ENCODE measurements around the gene CDC14A. TPM values are rescaled to one million over a fixed set of nuclear protein-coding genes. Genes with fewer than 3 reads are reported as not detected.

CDC14A gene
- total RNA-seq, 1 donor from 2014 or later: 6.3 TPM

- Mint-ChIP-seq H3K36me3 (ENCODE audit: low read depth, unreplicated experiment) (peaks cover 3% of the 10 kb centered on the region), H3K4me1 (ENCODE audit: low read depth, unreplicated experiment) (no peaks in the 10 kb centered on the region), H3K27ac (ENCODE audit: unreplicated experiment) (no peak overlapping the region), H3K4me3 (ENCODE audit: unreplicated experiment) (no peak overlapping the region), H3K27me3 (ENCODE audit: low read depth, unreplicated experiment) (no peaks in the 10 kb centered on the region), H3K9me3 (ENCODE audit: unreplicated experiment) (peaks cover 2% of the 10 kb centered on the region)
- DNase-seq (ENCODE audit: low read depth) (no peak), FAIRE-seq (no peak)
- TF ChIP-seq CTCF (IDR thresholded peaks at IDR 0.05; ENCODE audit: insufficient read depth, low read depth, low read length) (no peak), EZH2 (IDR thresholded peaks at IDR 0.05; ENCODE audit: insufficient read depth, low read length) (no peak)
- peaks cover 4% of the 10 kb centered on the region for H4K20me1 ChIP-seq (ENCODE audit: insufficient read depth, low read length)
- H3K79me2 ChIP-seq (ENCODE audit: insufficient read depth, low read length): no peaks in the 10 kb centered on the region
- no peak overlapping the region for H3K27ac ChIP-seq (ENCODE audit: low read depth, low read length)
- no peak overlapping the region for H2AFZ ChIP-seq (ENCODE audit: low read depth, low read length)
- H3K4me1 ChIP-seq (ENCODE audit: insufficient read depth, low read length): no peaks in the 10 kb centered on the region
- no peaks in the 10 kb centered on the region for H3K9me3 ChIP-seq (ENCODE audit: insufficient read depth, low read depth, low read length)
- no peak overlapping the region for H3K9ac ChIP-seq (ENCODE audit: low read length)
- no peaks in the 10 kb centered on the region for H3K27me3 ChIP-seq (ENCODE audit: insufficient read depth, low read length)
- H3K4me3 ChIP-seq (ENCODE audit: insufficient read depth, low read depth, low read length): no peak overlapping the region
- no peak overlapping the region for H3K4me2 ChIP-seq (ENCODE audit: low read length)
- no peaks in the 10 kb centered on the region for H3K36me3 ChIP-seq (ENCODE audit: insufficient read depth, low read length)
These were observed 25.5 kb downstream of the CDC14A start for GRCh38 chr1:100377590-100378361.

- Mint-ChIP-seq H3K4me1 (ENCODE audit: low read depth, unreplicated experiment) (no peaks in the 10 kb centered on the region), H3K27ac (ENCODE audit: unreplicated experiment) (no peak overlapping the region), H3K36me3 (ENCODE audit: low read depth, unreplicated experiment) (peaks cover 3% of the 10 kb centered on the region), H3K9me3 (ENCODE audit: unreplicated experiment) (peaks cover 2% of the 10 kb centered on the region), H3K4me3 (ENCODE audit: unreplicated experiment) (no peak overlapping the region), H3K27me3 (ENCODE audit: low read depth, unreplicated experiment) (no peaks in the 10 kb centered on the region)
- Histone ChIP-seq H3K4me3 (ENCODE audit: insufficient read depth, low read depth, low read length) (no peak overlapping the region), H4K20me1 (ENCODE audit: insufficient read depth, low read length) (peaks cover 4% of the 10 kb centered on the region), H3K4me2 (ENCODE audit: low read length) (no peak overlapping the region), H3K4me1 (ENCODE audit: insufficient read depth, low read length) (no peaks in the 10 kb centered on the region), H3K9ac (ENCODE audit: low read length) (no peak overlapping the region), H3K27ac (ENCODE audit: low read depth, low read length) (no peak overlapping the region), H3K79me2 (ENCODE audit: insufficient read depth, low read length) (no peaks in the 10 kb centered on the region), H3K27me3 (ENCODE audit: insufficient read depth, low read length) (no peaks in the 10 kb centered on the region), H3K36me3 (ENCODE audit: insufficient read depth, low read length) (no peaks in the 10 kb centered on the region), H2AFZ (ENCODE audit: low read depth, low read length) (no peak overlapping the region), H3K9me3 (ENCODE audit: insufficient read depth, low read depth, low read length) (no peaks in the 10 kb centered on the region)
- TF ChIP-seq EZH2 (IDR thresholded peaks at IDR 0.05; ENCODE audit: insufficient read depth, low read length) (no peak), CTCF (IDR thresholded peaks at IDR 0.05; ENCODE audit: insufficient read depth, low read depth, low read length) (no peak)
- FAIRE-seq (no peak), DNase-seq (ENCODE audit: low read depth) (no peak)
These were observed 26.6 kb downstream of the CDC14A start for GRCh38 chr1:100378956-100379355.

- Histone ChIP-seq H3K27me3 (ENCODE audit: insufficient read depth, low read length) (no peaks in the 10 kb centered on the region), H3K36me3 (ENCODE audit: insufficient read depth, low read length) (no peaks in the 10 kb centered on the region), H3K9me3 (ENCODE audit: insufficient read depth, low read depth, low read length) (no peaks in the 10 kb centered on the region), H3K4me3 (ENCODE audit: insufficient read depth, low read depth, low read length) (no peak overlapping the region), H3K27ac (ENCODE audit: low read depth, low read length) (no peak overlapping the region), H3K4me1 (ENCODE audit: insufficient read depth, low read length) (no peaks in the 10 kb centered on the region), H3K79me2 (ENCODE audit: insufficient read depth, low read length) (no peaks in the 10 kb centered on the region), H3K9ac (ENCODE audit: low read length) (no peak overlapping the region), H4K20me1 (ENCODE audit: insufficient read depth, low read length) (peaks cover 4% of the 10 kb centered on the region), H2AFZ (ENCODE audit: low read depth, low read length) (no peak overlapping the region), H3K4me2 (ENCODE audit: low read length) (no peak overlapping the region)
- H3K27me3 Mint-ChIP-seq (ENCODE audit: low read depth, unreplicated experiment): no peaks in the 10 kb centered on the region
- no peak overlapping the region for H3K4me3 Mint-ChIP-seq (ENCODE audit: unreplicated experiment)
- H3K27ac Mint-ChIP-seq (ENCODE audit: unreplicated experiment): no peak overlapping the region
- DNase-seq (ENCODE audit: low read depth) (no peak), FAIRE-seq (no peak)
- H3K36me3 Mint-ChIP-seq (ENCODE audit: low read depth, unreplicated experiment): no peaks in the 10 kb centered on the region
- no peaks in the 10 kb centered on the region for H3K9me3 Mint-ChIP-seq (ENCODE audit: unreplicated experiment)
- no peaks in the 10 kb centered on the region for H3K4me1 Mint-ChIP-seq (ENCODE audit: low read depth, unreplicated experiment)
- TF ChIP-seq CTCF (IDR thresholded peaks at IDR 0.05; ENCODE audit: insufficient read depth, low read depth, low read length) (no peak), EZH2 (IDR thresholded peaks at IDR 0.05; ENCODE audit: insufficient read depth, low read length) (no peak)
These were observed 28.3 kb downstream of the CDC14A start for GRCh38 chr1:100380635-100381034.

All from astrocyte (in vitro differentiated cells and primary cell).